NCI-H345 treated with DMSO at 0.1 percent for 48 hours (cell line): ENCODE data around the gene FAM13A.
A peak's percentile ranks its signal among the peaks of the same experiment; 100 is the strongest.
"Not testable (repeated sequence)": the region's sequence is repeated elsewhere in the genome, so short reads cannot be mapped to it uniquely, and the experiment has no call there.

Experiments used
- DNase-seq: peaks from one replicate; lab custom pipeline; 2025; ENCODE audit not compliant: unreplicated experiment; lab: John Stamatoyannopoulos, UW

The FAM13A gene

DNA sequence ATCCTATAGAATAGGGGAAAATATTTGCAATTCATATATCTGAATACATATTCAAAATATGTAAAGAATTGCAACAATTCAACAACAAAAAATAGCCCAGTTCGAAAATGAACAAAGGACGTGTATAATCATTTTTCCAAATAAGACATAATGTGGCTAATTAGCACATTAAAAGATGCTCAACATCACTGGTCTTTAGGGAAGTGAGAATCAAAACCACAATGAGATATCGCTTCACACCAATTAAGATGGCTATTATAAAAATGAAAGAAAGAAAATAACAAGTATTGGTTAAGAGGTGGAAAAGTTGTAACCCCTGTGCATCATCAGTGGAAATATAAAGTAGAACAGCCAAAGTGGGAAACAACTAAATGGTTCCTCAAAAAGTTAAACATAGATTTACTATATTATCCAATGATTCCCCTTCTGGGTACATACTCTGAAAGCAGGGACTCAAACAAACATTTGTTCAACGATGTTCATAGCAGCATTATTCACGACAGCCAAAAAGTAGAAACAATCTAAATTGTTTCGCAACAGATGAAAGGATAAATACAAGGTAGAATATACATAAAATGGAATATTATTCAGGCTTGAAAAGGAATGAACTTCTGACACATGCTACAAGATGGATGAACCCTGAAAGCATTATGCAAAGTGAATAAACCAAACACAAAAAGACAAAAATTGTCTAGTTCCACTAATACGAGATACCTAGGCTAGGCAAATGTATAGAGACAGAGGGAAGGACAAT, 12.7 kb downstream of the FAM13A start:
- DNase-seq, result no peak

DNA sequence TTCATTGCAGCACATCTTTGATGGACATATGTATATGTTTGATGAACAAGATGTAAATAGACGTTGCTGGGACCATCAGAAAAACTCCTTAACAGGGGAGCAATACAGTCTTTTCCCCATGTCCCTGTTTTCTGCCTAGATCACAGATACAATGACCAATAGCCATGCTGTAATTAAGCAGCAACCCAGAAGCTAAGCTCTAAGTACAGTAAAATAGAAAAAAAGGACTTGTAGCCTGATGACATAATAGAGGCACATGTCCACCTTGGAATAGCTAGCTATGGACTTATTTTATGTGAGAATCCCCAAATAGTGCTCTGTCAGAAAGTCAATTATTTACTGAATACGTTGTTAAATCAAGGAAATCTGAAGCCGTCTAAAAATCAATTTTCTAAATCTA, 14.9 kb downstream of the FAM13A start:
- no peak for DNase-seq

DNA sequence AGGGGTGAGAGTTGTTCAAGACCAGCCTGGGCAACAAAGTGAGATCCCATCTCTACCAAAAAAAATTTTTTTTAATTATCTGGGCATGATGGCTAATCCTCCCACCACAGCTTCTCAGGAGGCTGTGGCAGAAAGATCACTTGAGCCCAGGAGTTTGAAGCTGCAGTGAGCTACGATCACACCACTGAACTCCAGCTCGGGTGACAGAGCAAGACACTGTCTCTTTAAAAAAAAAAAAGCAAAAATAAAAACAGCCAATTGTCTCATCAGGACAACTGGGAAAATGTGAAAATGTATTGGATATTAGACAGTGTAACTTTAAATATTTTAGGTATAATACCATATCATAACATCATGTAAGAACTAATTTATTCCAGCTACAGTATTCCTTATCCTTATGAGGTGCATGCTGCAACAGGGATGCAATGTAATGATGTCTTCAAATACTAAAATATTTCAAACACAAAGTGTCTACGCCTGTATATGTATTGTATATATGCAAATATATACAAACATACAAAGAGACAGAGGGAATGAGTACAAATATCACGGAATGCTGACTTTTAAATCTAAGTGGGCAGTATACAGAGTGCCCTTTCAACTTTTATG, 17.2 kb downstream of the FAM13A start:
- no peak for DNase-seq

DNA sequence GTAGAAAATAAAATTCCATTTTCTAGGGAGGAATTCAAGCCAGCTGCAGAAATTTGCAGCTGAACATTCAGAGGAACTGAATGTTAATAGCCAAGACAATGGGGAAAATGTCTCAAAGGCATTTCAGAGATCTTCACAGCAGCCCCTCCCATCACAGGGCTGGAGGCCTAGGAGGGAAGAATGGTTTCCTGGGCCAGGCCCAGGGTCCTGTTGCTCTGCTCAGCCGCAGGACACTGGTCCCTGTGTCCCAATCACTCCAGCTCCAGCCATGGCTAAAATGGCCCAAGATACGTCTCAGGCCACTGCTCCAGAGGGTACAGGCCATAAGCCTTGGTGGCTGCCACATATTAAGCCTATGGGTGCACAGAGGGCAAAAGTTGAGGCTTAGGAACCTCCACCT, 20.4 kb downstream of the FAM13A start:
- no peak for DNase-seq

DNA sequence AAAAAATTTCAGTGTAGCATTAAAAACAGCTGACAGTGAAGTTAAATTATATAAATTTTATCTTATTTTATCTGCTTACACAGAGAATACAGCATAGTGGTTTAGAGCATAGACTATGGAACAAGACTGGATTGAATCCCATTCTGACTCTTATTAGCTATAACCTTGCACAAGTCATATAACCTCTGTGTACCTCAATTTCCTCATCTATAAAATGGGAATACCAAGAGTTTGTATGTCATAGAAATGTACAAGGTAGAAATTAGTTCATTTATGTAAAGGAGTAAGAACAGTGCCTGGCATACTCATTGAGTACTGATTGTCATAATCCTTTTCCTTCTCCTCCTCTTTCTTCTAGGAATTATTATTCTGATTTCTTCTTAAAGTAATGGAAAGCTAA, 25.7 kb downstream of the FAM13A start:
- DNase-seq, result no peak

DNA sequence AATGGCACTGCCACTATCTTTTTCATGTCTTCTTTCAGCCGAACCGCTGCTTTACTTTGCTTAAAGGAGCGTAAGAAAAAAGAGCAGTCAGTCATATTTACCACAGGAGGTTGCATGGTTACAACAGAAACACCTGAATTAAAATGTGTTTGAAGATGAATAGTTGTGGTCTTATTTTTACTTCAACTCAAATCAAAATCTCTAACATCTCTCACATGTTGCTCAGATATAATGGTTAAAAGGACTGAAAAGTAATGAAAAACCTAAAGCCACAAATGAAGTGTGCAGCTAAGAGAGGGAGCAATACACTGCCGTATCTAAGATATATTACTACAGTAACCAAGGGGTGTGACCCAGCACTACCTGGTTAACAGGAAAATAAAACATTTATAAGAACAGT, 27.4 kb downstream of the FAM13A start:
- no peak for DNase-seq

DNA sequence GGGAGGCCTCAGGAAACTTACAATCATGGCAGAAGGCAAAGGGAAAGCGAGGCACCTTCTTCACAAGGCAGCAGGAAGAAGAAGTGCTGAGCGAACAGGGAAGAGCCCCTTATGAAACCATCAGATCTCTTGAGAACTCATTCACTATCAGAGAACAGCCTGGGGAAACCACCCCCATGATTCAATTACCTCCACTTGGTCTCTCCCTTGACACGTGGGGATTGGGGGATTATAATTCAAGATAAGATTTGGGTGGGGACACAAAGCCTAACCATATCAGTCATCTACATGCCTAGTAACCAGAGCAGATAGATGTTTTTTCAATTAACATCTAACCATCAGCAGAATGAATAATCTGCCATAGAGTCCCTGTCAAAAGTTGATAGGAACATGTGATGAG, 30.4 kb downstream of the FAM13A start:
- DNase-seq, result no peak

DNA sequence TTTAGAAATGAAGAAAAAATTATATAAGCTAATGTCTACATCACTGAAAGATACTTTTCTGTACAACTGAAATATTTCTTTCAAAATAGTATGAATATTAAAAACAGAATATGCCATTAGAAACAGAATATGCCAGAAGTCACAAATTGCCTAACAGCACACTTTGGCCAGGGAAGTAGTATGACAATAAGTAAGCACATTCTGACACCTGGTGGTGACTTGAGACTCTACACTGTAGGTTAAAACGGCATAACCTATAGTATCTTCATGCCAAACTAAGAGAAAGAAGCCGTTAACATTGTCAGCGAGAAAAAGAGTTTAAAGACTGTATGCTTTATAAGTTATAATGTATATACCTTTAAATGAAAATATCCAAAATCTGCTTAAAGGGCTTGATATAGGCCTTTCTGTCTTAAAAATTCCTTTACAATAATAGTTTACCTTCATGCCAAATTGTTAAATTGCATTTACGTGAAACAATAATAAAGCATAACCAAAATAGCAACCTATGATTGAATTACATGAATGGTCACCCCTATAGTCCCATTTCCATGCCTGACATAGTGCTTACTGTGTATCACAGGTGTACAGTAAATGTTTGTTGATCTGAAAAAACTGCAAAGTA, 32.8 kb downstream of the FAM13A start:
- DNase-seq, result peak; percentile 67

DNA sequence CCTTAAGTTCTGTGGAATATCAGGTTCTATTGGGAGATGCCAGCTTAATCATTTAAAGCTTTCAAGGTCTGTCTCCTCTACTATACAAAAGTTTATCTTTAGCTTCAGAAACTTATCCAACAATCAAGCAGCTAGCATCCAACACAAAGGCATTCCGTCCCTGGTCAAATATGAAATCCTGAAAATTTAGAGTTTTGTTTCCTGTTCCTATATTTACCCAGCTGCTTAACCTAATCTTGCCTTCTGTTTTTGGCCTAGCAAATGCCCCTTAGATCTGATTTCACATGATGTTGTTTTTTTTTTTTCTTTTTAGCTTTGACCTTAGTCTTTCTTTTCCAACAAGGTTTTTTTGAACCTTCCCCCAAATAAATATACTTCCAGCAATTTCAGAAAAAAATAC, 33.8 kb downstream of the FAM13A start:
- no peak for DNase-seq

DNA sequence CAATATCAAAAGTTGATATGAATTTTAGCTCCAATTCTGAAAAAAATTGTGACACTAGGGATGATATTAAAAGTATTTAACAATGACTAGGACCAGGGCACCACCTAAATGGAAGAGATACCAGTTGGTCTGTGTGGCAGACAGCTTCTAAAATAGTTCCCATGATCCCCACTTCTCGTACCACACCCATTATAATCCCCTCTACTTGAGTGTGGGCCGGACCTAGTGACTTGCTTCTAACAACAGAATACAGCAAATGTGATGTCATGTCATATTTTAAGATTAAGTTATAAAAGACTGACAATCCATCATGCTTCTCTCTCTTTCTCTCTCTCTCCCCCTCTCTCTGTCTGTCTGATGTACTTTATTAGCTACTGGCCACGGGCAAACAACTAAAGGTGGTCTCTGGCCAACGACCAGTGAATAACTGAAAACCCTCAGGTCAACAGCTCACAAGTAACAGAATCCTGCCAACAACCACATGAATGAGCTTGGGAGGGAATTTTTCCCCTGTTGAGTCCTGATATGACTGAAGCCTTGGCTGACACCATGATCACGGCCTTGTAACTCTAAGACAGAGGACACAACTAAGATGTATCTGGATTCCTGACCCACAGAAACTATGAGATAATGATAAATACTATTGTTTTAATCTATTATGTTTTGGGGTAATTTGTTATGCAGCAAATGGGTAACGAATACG, 34.4 kb downstream of the FAM13A start:
- DNase-seq, result no peak

DNA sequence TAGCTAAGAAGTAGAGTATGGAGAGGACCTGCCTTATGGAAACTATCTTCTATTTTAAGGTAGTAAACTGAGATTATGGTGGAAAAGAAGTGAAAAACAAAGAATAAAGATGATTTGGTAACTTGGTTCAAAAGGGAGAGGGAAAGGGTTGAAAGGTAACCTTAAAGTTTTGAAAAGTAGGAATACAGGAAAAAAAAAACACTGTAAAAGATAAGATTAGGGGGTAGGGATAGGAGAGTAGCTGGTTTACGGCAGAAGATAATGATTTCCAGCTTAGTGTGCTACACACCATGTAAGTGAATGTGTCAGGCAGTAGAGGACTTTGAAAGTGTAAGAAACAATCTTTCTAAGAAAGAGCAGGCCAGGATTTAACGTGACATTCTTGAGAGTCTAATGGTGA, 35.3 kb downstream of the FAM13A start:
- DNase-seq, result no peak

DNA sequence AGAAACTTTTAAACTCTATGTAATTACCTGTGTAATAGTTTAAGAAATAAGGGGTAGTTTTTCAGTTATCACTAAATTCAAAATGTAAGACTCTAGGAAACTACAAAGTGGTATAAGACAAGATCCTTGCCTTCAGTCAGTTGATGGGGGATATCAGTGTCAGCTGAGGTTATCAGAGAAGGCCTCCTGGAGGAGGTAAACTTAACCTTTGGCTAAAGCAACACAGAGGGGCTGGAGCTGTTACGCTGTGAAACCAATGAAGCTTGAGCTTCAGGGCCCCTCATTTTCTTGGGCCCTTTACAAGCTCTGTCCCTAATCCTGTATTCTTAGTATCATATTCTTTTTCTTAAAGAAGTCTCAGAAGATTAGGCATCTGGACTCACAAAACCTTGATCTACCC, 35.9 kb downstream of the FAM13A start:
- no peak for DNase-seq

DNA sequence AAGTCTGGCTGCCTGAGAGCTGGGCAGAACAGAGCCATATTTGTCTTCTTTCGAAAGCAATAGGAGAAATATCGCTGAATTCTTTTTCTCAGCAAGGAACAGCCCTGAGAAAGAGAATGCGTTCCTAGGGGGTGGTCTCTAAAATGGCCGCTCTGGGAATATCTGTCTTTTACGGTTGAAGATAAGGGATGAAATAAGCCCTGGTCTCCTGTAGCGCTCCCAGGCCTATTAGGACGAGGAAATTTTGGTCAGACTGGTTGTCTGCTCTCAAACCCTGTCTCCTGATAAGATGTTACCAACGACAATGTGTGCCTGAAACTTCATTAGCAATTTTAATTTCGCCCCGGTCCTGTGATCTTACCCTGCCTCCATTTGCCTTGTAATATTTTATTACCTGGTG, 42.1 kb downstream of the FAM13A start:
- not testable (repeated sequence) for DNase-seq

DNA sequence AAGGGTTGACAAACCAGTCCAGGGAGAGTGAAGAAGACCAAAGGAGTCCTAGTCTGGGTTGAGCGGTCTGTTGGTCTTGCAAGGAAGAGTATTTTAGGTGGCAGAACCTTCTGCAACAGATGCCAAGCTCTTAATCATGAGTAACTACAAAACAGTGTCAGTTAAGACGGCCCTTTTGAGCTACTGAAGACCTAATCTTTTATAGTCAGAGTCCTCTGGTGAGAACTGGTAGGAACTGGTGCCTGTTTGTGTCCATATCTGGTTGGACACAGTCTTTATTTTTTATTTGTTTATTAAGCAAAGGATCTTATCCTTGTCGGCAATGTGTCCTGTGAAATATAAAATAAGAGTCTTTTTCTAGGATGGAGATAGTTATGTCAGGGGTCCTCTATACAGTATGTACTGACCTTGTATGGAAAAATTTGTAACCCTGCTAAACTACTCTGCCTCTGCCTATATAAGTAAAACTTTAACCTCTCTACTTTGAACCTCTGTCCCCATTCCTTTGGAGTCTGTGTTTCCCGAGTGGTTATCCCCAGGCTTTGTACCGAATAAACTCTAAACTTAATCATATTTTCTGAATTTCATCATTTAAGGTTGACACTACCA, 47.1 kb downstream of the FAM13A start:
- DNase-seq, result no peak

DNA sequence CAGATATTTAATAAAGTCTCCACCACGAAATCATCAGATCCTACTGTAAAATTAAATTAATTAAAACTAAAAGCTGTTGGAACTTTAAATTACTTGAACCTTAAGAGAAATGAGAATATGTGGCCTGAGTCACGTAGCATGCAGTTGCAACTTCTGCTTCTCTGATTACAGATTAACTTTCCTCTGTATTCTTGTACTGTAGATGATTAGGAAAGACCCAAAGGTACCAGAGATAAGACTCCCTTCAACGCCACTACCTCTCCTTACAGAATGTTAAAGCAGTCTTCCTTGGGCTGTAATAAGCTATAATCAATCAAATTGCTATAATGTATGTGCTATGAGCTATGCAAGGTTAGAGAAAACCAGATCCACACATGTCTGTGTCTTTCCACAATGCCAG, 47.9 kb downstream of the FAM13A start:
- no peak for DNase-seq

DNA sequence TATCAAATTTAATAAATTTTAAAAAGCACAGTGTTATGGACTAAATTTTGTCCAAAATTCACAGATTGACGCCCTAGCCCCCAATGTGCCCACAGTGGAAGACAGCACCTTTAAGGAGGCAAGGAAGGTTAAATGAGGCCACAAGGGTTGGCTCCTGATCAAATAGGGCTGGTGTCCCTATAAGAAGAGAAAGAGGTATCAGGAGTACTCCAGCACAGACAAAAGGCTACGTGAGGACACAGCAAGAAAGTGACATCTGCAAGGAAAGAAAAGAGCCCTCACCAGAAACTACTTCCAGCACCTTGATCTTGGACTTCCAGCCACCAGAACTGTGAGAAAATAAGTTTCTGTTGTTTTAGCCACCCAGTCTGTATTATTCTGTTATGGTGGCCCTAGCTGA, 48.8 kb downstream of the FAM13A start:
- DNase-seq, result no peak

DNA sequence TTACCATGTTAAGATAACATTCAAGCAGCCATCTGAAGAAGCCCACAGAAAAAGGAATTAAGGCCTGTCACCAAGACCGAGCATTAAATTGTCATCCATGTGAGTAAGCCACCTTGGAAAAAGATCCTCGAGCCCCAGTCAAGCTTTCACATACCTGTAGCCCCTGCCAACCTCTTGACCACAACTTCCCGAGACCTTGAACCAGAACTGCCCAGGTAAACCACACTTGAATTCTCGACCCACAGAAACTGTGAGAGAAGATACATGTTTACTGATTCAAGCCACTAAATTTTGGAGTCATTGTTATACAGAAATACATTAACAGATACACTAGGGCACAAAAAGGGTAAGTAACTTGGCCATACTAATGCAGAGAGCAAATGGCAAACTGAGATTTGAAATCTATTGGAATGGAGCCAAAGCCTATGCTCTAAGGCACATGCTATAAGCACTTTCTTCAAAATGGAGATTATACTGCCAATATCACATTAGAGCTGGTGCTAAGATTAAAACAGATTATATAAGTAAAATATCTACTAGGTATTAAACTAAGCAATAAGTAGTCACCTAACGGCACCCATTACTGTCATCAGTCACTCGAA, 49.5 kb downstream of the FAM13A start:
- DNase-seq, result no peak

DNA sequence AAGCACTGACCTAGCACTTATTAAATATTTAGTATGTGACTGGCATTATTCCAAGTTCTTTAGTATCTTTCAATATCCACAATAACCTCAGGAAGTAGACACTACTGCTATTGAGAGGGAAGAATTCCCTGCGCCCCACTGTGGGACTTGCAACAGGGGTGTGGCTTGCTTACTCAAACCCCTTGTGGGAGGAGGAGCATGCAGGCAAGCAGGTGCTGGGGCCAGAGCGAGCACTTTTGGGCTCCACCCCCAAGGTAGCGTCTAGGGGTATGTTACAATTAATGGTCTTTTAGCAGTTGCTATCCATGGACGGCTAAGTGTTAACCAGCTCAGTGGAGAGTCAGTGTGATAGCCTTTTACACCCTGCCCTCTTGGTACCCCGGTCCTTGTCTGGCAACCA, 50.7 kb downstream of the FAM13A start:
- DNase-seq, result no peak

DNA sequence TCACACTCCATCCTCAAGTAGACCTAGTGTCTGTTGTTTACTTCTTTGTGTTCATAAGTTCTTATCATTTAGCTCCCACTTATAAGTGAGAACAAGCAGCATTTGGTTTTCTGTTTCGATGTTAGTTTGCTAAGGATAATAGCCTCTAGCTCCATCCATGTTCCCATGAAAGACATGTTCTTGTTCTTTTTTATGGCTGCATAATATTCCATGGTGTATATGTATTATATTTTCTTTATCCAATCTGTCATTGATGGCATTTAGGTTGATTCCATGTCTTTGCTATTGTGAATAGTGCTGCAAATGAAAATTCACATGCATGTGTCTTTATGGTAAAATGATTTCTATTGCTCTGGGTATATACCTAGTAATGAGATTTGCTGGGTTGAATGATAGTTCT, 51.9 kb downstream of the FAM13A start:
- DNase-seq, result not testable (repeated sequence)

DNA sequence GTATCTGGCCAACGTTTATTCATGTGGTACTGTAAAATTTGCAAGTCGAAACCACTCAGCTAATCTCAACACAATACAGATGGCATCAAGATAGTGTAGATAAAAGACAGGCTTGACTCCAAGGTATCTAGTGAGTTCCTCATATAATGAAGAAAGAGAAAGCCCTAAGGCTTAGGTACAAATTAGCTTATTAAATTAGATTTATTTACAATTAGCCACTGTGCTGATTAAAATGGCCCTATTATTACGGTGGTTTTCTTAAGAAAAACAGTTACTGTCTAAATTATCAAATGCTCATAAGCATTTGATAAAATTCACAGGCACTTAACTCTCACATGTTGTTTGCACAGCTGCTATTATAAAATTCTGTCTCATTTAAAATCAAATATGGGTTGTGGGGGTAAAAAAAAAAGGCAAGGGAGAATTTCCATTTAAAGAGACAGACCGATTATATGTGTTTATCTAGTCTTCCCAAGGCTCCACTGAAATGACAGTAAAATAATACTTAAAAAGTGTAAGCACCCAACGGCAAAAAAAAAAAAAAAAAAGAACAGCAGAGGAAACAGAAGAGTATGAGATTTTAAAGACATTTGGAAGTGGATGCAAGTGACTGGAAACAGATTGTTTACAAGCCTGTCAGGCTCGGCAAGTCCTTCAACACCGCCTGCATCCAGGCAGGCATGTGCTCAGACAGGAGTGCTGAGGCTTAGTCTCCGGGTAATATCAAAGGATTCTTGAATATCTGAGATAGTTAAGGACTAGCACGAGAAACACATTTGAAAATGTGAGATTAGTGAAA, 55.1 kb downstream of the FAM13A start:
- peak; percentile 45 for DNase-seq
